Kidney (tissue), 14 donors: ENCODE data around the gene GP5. TPM values are rescaled to one million over a fixed set of nuclear protein-coding genes. Genes with fewer than 3 reads are reported as not detected.

Source experiments
- DNase-seq, 5 donors: peaks; one replicate each; pipeline ENCODE4 v3.0.0-alpha.2; 2013 to 2020
- FAIRE-seq: peaks from 2 replicates; lab custom pipeline; 2012; peaks lifted over from hg19 to GRCh38; lab: Jason Lieb, UNC
- H3K27ac ChIP-seq, 2 donors: one replicate each; pipeline ENCODE4 v1.7.0; 2013; ENCODE audit warnings: low read depth in 2 of 2, low read length in 2 of 2, inconsistent platforms in 1 of 2
- H3K27me3 ChIP-seq: one replicate; pipeline ENCODE4 v1.7.1; 2013; ENCODE audit warnings: low read length, inconsistent platforms; ENCODE audit not compliant: control insufficient read depth, insufficient read depth
- H3K36me3 ChIP-seq, 3 donors: one replicate each; pipeline versions ENCODE4 v1.7.0 to v1.7.1; 2013; ENCODE audit warnings: low read length in 3 of 3, control low read depth in 1 of 3, inconsistent platforms in 1 of 3; ENCODE audit not compliant: insufficient read depth in 3 of 3, control insufficient read depth in 2 of 3
- H3K4me1 ChIP-seq, 3 donors: one replicate each; pipeline versions ENCODE4 v1.7.0 to v1.7.1; 2013; ENCODE audit warnings: low read length in 3 of 3, inconsistent platforms in 1 of 3, low read depth in 1 of 3; ENCODE audit not compliant: control insufficient read depth in 2 of 3, insufficient read depth in 2 of 3
- H3K4me3 ChIP-seq, 3 donors: one replicate each; pipeline versions ENCODE4 v1.7.0 to v1.8.1; 2013; ENCODE audit warnings: low read length in 3 of 3, control low read depth in 1 of 3, inconsistent platforms in 1 of 3
- H3K9ac ChIP-seq, 3 donors: one replicate each; pipeline versions ENCODE4 v1.7.0 to v1.7.1; 2013; ENCODE audit warnings: low read length in 3 of 3, control low read depth in 1 of 3, inconsistent platforms in 1 of 3
- H3K9me3 ChIP-seq, 3 donors: one replicate each; pipeline versions ENCODE4 v1.7.0 to v1.7.1; 2013; ENCODE audit warnings: low read length in 3 of 3, control low read depth in 1 of 3, inconsistent platforms in 1 of 3; ENCODE audit not compliant: control insufficient read depth in 2 of 3, insufficient read depth in 1 of 3
- intact Hi-C: fragments of 100-400 bp; cut with DNase I; formaldehyde crosslinking; loops from one replicate; pipeline ENCODE4 v1.11.1; 2022
- polyA plus RNA-seq: library from polyadenylated mRNA; stranded (reverse); fragments of 350-450 nt; fragmentation: Illumina TruSeq; extraction: RNeasy Lipid Tissue Mini Kit (QIAGEN cat#74804); gene quantifications from one replicate; pipeline ENCODE4 v1.2.3, GENCODE V29; 2014; ENCODE audit warnings: low read depth, low replicate concordance; ENCODE audit not compliant: insufficient read depth
- total RNA-seq: library from RNA; stranded (reverse); fragmentation: NEBNext Ultra II Directional; extraction: Animal tissue kit (Norgen Biotek cat#: 25700); gene quantifications from one replicate; pipeline ENCODE4 v1.2.1, GENCODE V29; 2021
- TF ChIP-seq, protein P1 (sequence below): IDR thresholded peaks from 3 replicates; pipeline ENCODE4 v1.5.1; 2012; ENCODE audit warnings: mild to moderate bottlenecking, moderate library complexity, borderline replicate concordance; ENCODE audit not compliant: insufficient read depth; ENCODE audit errors: extremely low read depth
- donor health status: control.
- donor health status: control.
- donor health status: control.
- donor health status: control.
- donor health status: control.
- donor health status: DM: yes; HTN: yes; CAD: no.
- donor health status: Normal renal cell carcinoma (clear cell type).

GP5 gene
- total and polyA plus RNA-seq, 2 donors from 2014 or later: 0.22 TPM; not detected in 1

DNA sequence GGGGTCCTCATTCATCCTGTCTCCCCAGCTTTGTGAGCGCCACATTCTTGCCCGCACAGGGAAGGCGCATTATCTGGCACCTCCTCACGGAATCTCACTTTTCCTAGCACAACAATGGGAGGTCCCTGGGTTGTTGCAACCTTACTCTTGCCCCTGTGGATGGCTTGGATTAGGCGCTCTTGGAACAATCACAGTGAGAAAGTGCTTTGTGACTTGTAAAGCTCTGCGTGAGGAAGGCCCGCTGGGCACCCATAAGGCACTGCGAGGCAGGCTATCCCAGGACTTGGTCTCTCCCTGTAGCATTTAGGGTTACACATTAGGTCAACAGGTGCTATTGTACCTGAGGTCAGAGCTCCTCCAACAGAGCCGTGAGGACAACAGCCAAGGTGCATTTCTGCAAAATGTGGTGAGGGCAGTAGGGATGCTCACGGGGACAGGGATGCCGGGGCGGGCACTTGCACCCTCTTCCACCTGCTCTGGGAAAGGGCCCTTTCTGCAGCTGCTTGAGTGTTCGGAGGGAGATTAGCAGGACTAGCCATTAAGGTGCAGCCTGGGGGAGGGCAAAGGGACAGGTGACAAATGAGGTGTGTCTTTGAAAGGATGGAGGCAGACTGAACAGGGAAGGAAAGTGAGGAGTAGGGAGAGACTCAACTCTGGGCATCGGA is 15.7 kb downstream of the GP5 start:
- intact Hi-C loops: no loop called here
- no peaks in the 10 kb centered on the region for H3K4me1 ChIP-seq
- no peak for FAIRE-seq

DNA sequence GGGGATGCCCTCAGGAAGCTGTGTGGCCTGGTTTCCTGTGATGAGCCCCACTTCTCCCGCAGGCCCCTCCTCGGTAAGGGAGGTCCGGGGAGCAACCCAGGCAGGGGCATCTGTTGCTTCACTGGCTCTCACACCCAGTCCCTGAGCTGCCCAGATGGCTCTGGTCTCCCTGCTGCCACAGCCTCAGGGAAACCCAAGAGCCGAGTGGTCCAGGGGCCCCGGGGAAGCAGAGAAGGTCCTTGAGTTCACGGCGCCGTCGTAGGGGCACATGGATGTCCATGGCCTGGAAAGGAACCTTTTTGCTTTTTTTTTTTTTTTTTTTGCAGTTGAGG is 16.2 kb downstream of the GP5 start:
- FAIRE-seq: no peak
- Histone ChIP-seq H3K4me1 (no peaks in the 10 kb centered on the region), H3K9ac (no peak overlapping the region), H3K27me3 (no peaks in the 10 kb centered on the region), H3K9me3 (no peaks in the 10 kb centered on the region), H3K36me3 (no peaks in the 10 kb centered on the region), H3K27ac (no peak overlapping the region), H3K4me3 (no peak overlapping the region)
- TF ChIP-seq, protein P1, sequence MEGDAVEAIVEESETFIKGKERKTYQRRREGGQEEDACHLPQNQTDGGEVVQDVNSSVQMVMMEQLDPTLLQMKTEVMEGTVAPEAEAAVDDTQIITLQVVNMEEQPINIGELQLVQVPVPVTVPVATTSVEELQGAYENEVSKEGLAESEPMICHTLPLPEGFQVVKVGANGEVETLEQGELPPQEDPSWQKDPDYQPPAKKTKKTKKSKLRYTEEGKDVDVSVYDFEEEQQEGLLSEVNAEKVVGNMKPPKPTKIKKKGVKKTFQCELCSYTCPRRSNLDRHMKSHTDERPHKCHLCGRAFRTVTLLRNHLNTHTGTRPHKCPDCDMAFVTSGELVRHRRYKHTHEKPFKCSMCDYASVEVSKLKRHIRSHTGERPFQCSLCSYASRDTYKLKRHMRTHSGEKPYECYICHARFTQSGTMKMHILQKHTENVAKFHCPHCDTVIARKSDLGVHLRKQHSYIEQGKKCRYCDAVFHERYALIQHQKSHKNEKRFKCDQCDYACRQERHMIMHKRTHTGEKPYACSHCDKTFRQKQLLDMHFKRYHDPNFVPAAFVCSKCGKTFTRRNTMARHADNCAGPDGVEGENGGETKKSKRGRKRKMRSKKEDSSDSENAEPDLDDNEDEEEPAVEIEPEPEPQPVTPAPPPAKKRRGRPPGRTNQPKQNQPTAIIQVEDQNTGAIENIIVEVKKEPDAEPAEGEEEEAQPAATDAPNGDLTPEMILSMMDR: no peak
- intact Hi-C loops: no loop called here
- DNase-seq: peak in 1 of 5 donors; percentile 20

More for the DNA sequence above, 15.7 kb downstream of the GP5 start:
- Histone ChIP-seq H3K36me3 (no peaks in the 10 kb centered on the region), H3K9ac (no peak overlapping the region), H3K27ac (no peak overlapping the region), H3K4me3 (no peak overlapping the region), H3K9me3 (no peaks in the 10 kb centered on the region), H3K27me3 (no peaks in the 10 kb centered on the region)
- TF ChIP-seq, protein P1: no peak
- DNase-seq: peak in 1 of 5 donors; percentile 19

DNA sequence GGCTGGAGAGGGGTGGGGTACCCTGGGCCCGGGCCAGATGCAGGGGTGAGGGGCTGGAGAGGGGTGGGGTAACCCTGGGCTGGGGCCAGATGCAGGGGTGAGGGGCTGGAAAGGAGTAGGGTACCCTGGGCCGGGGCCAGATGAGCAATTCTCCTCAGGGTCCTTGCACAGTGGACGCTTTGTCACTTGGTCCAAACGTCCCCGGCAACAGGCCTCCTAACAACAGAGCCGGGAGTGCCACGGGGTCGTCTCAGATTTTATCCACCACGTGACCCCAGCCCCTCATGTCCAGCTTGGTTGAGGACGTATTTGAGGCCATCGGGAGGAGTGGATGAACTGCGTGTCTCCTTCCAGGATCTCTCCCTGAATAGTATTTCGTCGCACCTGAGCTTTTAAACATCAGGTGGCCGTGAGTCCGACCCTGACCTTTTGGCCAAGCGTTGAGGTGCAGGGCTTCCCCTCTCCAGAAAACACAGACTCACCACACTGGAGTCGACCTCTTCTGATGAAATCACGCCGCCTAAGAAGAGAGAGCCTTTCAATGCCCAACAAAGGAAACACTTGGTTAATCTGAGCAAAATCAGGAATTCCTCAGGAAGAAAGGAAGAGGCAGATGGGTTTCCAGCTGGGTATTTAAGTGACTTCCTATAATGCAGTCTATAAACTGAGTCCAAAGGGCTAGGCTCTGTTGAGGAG is 16.7 kb downstream of the GP5 start:
- TF ChIP-seq, protein P1: no peak
- Histone ChIP-seq H3K9ac (no peak overlapping the region), H3K9me3 (no peaks in the 10 kb centered on the region), H3K27me3 (no peaks in the 10 kb centered on the region), H3K4me3 (no peak overlapping the region), H3K4me1 (no peaks in the 10 kb centered on the region), H3K27ac (no peak overlapping the region), H3K36me3 (no peaks in the 10 kb centered on the region)
- no peak for FAIRE-seq
- intact Hi-C loops: no loop called here
- peak in 1 of 5 donors; percentile 34 for DNase-seq
